Right lobe of liver (tissue), 4 donors: ENCODE results near the gene PLAAT4.

Experiments
- CTCF ChIP-seq, 4 donors: fragments of 200-600 bp in 3 of 4; fragments of 450-650 bp in 1 of 4; IDR thresholded peaks; one replicate each; pipeline versions ENCODE4 v1.5.1 to v1.8.0; 2016 to 2022; ENCODE audit warnings: antibody characterized with exemption in 4 of 4, mild to moderate bottlenecking in 2 of 4
- POLR2A ChIP-seq: fragments of 450-650 bp; IDR thresholded peaks from one replicate; pipeline ENCODE4 v1.6.1; 2017; ENCODE audit warnings: antibody characterized with exemption, mild to moderate bottlenecking
- donor health status: DM: no; HTN: no; CAD: no.
- donor health status: DM: no; HTN: no; CAD: no.
- donor health status: DM: no; HTN: yes; CAD: no.

GRCh38 chr11:63523151-63523550 lies 13.5 kb upstream of the PLAAT4 start:
- TF ChIP-seq CTCF (IDR thresholded peaks at IDR 0.05) (no peak), POLR2A (no peak)
